Activated effector memory CD4-positive, alpha-beta T cell treated with anti-CD3 and anti-CD28 coated beads, Interleukin-2, amount 50 U/mL, for 16 hours (primary cell): ENCODE measurements around the gene FOXS1.
"Not testable (repeated sequence)": the region's sequence is repeated elsewhere in the genome, so short reads cannot be mapped to it uniquely, and the experiment has no call there.

Experiments
- DNase-seq: peaks from one replicate; pipeline ENCODE4 v3.0.0-alpha.2; 2020

FOXS1 gene

DNA sequence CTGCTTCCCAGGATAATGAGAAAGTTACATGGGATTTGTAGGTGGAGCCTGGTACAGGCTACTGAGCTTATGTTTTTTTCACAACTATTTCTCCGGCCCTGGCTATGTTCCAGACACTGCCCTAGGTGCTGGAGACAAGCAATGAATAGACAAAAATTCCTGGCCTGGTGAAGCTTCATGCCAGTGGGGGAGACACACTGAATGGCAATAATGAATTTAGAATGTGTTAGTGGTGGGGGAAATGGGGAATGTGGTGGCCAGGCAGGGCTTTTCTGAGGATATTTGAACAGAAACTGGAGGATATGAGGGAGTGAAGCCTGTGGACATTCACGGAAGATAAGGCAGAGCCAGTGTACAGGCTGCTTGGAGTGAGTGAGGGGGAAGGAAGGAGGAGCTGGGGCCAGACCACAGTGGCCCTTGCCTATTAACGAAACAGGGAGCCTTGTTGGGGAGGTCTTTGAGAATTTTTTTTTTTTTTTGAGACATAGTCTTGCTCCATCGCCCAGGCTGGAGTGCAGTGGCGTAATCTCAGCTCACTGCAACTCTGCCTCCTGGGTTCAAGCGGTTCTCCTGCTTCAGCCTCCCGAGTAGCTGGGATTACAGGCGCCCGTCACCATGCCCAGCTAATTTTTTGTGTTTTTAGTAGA lies 6.6 kb downstream of the FOXS1 start:
- DNase-seq = no peak

DNA sequence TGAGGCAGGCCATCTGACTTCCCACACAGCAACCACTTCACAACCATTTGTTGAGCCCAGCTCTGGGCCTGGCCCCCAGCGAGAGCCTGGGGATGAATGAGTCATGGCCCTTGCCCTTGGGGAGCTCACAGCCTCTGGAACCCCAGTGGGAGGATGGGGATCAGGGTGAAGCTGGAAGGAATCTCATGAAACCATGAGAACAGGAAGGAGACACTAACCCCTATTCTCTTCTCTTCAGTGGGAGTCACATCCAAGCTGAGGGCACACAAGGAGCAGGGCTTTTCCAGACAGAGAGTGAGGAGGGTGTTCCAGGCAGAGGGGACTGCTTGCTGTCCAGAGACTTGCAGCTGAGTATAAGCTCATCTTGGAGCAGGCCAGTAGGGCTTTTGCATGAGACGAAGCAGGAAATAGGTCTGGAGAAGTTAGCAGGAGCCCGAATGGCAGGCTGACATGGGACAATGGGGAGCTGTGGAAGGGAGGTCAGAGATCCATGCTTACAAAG lies 7.5 kb downstream of the FOXS1 start:
- no peak for DNase-seq

DNA sequence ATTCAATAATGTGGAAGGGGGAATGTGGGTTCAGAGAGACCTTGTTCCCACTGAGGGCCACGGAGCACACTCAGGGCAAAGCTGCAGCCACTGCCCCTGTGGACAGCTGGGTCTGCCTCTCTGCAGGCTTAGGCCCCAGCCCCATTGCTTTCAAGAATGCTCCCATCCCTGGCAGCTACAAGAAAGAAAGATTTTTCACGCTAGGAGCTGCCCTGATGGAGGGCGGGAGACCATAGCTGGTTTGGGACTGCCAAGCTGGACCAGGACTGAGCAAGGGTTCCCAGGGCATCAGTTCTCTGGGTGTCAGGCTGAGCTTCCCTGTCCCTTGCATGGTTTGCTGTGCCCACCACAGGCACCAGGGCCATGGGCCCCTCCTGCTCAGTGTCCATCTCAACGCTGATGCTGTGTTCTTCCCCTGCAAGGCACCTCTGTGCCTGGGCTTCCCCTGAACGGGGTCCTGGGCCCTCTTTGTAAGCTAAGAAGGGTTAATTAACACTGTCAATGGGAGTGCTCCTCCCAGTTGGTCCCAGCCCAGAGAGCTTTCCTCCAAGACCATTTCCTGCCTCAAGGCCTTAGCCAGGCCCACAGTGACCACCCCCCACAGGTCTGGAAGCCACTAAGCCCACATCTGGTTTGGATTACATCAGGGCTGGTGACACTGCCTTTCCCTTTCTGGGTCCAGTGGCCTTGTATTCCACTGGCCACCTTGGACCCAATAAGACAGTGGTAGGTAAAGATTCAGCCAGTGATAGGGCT lies 8.4 kb downstream of the FOXS1 start:
- no peak for DNase-seq

DNA sequence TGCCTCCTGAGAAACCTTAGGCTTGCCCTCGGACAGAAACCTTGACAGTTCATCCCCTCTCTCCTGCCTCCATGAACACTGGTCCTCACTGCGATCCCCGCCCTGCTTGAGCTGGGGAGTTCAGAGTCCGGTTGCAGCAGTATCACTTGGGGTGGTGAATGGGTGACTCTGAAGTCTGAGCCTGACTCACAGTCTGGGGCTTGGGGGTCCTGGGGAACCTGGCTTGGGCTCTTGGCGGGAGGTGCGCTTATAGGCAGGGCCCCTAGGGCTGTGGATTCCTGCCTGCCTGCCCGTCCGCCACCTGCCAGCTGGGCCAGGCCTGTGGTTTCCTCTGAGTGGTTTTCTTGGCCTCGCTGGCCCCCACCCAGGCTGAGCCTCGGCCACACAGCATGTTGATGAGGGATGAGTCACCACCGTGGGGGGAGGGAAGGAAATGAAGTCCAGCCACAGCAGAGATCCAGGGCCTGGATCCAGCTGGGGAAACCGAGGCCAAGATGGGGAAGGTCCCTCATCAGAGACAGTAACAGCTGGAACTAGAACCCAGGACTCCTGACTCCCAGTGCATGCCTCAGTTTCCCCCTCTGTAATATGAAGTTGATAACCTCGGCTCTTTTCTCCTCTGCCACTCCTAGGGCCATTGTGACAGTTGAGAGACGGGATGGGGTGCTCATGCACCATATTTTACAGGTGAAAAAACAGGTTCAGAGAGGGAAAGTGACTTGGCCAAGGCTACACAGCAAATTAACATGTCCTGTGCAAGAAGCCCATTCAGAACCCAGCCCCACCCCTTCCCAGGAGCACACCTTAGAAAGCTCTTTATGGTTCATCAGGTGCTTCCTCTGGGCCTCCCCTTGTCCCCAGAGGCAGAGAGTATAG lies 9.2 kb downstream of the FOXS1 start:
- no peak for DNase-seq

DNA sequence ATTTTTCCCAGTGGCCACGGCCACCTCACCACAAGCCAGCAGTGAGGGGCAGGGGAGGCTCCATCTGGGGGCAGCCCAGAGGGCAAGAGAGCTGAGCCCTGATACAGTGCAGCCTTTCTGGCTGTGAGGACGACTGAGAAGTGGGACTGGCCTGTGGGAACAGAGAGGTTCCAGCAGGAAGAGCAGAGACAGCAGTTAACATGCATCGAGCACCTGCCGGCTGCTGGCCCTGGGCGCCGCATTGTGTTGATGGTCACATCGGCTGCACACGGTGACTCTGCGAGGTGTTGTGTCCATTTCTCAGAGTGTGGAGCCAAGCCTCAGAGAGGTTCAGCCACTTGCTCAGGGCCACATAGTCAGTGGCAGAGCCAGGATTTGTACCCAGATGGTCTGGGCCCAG lies 9.8 kb downstream of the FOXS1 start:
- DNase-seq = no peak

DNA sequence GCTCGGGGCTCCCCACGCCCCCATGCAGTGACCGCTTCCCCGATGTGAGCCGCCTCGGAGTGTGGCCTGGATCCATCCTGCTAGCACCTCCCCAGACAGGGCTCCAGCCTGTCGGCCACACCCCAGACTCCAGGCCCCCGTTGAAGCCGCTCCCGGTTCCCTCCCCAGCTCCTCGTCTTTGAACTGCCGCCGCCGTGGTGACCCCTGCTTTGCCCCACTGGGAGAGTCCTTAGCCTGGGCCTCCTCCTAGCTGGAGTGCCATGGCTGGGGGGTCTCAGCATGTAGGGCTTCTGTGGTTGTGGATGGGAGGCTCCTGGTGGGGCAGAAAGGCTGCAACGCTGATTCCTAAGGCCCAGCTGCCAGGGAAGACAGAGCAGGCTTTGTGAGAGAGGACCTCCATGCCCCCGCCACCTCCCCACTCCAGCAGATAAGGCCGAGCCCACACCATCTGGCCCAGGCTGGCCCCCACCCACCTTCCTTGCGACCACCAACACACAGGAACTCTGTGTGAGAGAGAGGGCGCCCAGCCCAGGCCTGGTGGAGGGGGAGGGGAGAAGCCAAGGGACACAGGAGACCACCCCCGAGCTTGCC lies 11.4 kb downstream of the FOXS1 start:
- no peak for DNase-seq

DNA sequence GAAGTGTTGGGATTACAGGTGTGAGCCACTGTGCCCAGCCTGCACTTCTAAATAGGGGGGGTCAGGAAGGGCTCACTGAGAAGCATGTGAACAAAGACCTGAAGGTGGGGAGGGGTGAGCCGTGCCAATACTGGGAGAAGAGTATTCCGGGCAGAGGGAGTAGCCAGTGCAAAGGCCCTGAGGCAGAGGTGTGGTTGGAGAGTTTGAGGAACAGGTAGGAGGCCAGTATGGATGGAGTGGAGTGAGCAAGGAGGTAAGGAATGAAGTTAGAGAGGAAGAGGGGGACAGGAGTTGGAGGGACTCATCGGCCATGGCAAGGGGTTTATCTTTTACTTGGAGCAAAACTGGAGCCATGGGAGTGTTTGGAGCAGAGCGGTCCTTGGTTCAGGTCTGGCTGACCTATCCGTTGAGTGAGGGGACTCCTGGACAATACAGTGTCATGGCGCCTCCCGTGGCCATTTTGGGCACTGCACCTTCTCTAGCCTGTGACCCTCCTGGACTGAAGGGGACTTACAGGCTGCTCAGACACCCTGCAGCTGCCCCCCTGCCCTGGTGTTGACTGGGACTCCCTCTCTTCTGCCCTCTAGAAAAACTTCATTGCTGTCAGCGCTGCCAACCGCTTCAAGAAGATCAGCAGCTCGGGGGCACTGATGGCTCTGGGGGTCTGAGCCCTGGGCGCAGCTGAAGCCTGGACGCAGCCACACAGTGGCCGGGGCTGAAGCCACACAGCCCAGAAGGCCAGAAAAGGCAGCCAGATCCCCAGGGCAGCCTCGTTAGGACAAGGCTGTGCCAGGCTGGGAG lies 12.1 kb downstream of the FOXS1 start:
- DNase-seq = peak; percentile 88

DNA sequence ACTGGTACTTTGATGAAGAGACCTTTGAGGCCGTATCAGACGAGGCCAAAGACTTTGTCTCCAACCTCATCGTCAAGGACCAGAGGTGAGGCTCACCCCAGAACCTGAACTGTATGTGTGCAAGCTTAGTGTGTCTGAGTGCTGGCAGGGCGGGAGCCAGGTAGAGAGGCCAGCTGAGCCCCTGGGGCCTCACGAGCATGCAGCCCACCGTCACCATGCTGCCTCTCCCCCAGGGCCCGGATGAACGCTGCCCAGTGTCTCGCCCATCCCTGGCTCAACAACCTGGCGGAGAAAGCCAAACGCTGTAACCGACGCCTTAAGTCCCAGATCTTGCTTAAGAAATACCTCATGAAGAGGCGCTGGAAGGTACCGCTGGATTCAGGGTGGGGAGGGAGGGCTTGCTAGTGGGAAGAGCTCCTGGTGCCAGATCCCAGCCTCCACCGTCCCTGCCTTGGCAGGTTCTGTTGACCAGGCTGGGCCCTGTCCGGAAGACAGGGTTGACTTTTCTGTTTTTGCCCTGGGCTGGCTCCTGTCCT lies 13.6 kb downstream of the FOXS1 start:
- DNase-seq = no peak

DNA sequence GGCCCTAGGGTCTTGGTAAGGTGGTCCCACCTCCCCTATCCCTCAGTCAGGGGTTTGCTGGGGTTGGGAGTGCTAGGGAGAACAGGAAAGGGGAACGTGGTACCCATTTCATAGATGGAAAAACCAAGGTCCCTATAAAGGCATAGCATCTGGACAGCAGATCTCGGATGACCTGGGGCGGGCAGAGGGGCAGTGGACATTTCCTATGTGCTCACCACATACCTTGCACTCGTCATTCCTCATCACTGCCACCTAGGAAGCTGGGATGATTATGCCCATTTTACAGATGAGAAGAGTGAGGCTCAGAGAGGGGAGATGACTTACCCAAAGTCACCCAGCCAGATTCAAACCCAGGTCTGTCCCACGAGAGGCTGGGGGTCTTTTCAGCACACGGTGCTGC lies 14.2 kb downstream of the FOXS1 start:
- no peak for DNase-seq

DNA sequence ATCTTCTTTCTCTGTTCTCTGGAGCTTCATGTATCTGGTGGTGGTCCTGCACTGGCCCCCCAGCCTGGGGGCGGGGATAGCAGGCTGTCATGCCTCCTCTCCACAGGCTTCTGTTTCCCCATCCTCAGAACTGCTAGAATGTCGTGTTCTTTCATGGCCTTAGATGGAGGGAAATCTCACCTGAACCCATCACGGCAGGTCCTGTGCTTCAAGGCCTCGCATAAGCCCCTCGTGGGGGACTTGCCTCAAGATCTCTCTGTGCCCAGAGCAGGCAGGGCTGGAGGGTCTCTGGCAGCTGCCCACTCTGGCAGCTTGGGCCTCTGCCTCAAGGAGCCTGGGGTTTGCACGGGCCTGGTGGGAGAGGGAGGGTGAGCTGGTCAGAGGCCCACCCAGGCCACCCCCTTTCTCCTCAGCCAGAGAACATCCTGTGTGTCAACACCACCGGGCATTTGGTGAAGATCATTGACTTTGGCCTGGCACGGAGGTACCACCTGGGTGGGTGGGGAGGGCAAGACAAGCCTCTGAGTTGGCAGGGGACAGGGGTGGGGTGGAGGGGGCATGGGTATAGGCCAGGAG lies 14.9 kb downstream of the FOXS1 start:
- DNase-seq = no peak

DNA sequence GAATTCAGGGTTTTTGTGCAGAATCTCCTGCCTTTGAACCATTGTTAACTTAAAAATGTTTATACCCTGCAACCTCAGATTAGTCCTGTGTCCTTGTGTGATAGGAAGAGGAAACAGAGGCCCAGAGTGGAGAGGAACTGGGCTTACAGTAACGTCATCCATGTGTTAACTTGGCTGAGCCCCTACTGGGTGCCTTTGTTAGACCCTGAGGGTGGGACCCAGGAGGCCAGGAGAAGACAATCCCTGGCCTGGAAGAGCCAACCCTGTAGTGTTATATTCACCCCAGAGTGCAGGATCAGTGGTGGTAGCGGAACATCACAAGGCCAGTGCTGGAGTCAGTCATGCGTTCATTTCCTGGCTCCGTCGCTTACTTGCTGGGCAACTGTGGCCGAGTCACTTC lies 15.7 kb downstream of the FOXS1 start:
- no peak for DNase-seq

DNA sequence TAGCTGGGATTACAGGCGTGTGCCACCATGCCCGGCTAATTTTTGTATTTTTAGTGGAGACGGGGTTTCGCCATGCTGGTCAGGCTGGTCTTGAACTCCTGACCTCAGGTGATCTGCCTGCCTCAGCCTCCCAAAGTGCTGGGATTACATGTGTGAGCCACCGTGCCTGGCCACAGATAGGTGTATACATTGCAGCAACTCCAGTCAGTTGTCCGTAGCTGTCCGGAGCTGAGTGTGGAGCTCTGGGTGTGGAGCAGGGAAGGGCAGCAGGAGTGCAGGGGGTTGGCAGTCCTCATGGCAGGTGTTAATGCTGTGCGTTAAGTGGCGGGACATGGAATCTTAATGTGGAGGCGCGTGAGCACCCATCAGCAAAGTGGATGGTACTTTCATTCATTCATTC lies 17.4 kb downstream of the FOXS1 start:
- DNase-seq = not testable (repeated sequence)

DNA sequence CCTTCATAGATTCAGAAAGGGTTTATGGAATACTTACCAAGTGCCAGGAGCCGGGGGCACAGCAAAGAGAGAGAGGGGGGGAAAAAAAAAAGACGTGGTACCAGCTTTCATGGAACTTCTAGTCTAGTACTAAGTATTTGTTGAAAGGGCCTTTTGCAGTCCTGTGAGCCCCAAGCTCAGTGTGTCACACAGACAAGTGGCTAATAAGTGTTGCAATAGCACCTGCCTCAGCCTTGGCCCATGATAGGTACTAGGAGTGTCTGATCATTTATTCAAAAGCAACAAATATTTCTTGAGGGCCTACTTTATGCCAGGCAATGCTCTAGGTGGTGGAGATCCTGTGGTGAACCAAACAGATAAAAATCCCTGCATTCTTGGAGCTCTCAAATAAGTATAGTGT lies 18.3 kb downstream of the FOXS1 start:
- no peak for DNase-seq

DNA sequence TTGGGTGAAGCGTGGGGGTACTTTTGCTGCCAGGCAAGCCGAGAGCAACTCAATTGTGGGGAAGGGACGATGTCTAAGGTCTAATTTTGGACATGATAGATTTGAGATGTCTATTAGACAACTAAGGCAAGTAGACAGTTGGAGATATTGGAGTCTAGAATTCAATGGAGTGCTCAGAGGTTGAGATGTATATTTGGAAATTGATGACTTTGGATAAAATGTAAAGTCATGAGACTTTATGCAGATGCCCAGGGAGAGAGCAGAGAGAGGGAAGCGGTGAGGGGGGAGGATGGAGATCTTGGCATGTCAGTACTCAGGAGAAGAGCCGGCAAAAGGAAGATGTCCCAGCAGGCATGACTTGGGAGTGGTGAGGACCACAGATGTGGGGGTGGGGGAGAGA lies 19.3 kb downstream of the FOXS1 start:
- DNase-seq = no peak

DNA sequence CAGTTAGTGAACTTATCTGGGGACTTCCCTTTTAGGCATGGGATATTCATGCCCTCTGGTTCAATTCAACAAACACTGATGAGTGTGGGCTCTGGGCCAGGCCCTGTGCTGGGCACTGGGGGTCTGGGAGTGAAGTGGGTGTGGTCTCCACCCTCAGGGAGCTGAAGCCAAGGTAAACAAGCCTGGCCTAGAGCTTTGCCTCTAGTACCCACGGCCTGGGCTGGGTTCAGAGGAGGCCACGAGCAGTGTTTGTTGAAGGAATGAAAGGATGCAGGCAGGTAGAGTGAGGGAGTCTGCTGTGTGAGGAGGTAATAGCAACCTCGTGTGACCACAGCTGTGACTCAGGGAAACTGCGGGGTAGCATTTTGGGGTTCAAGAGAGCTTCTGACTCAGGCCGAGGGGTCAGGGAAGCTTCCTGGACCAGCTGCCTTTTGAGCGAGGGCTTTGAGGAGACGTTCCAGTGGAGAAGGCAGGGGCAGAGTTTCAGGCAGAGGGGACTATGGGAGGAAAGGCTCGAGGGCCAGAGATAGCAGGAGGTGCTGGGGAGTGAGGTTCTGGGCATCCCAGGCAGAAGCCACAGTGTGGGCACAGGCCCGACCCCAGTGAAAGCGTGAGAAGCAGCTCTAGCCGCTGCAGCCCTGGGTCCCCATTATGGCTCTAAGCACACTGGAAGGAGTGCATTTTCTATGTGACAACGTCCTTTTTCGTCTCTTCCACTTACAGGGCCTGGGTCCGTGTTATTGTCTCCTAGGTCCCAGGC lies 20.7 kb downstream of the FOXS1 start:
- no peak for DNase-seq

DNA sequence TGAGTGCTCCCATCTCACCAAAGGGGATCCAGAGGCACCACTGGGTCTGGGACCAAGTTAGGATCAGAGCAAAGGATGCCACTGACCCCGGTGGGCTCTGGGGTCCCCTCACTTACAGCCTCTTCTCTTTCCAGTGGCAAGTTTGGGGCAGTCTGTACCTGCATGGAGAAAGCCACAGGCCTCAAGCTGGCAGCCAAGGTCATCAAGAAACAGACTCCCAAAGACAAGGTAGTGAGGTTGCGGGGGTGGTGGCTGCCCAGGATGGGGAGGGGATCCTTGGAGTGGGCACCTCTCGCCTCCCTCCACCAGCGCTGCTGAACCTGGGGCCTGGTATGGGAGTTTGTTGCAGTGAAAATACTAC lies 21.3 kb downstream of the FOXS1 start:
- no peak for DNase-seq

DNA sequence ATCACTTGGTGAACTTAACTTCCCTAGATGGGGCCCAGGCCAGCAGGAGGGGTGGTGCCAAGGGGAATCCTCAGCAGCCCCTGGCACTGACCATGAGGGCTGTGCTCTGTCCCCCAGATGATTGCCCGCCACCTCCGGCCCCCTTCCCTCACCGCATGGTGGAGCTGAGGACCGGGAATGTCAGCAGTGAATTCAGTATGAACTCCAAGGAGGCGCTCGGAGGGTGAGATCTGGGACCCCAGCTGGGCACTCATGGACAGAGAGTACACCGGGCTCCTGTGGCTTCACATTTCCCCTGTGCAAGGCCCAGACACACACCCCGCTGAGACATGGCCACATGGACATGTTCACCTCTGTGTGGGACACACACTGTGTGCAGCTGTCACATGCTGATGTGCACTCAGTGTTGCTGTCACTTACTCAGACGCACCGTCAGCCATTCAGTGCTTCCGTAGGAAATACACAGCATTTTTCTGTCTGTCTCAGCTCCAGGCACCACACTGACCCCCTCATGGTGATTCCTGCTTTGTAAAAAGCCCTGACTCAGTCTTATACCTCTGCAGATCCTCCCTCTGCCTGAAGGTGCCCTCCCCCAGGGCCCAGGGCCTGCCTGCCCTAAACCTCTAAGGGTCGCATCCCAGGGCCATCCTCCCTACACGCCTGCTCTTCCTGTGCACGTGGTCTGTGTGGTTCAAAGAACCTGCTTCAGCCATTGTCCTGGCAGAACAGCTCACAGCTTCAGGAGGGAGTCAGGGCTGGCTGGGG lies 21.9 kb downstream of the FOXS1 start:
- DNase-seq = peak; percentile 55

DNA sequence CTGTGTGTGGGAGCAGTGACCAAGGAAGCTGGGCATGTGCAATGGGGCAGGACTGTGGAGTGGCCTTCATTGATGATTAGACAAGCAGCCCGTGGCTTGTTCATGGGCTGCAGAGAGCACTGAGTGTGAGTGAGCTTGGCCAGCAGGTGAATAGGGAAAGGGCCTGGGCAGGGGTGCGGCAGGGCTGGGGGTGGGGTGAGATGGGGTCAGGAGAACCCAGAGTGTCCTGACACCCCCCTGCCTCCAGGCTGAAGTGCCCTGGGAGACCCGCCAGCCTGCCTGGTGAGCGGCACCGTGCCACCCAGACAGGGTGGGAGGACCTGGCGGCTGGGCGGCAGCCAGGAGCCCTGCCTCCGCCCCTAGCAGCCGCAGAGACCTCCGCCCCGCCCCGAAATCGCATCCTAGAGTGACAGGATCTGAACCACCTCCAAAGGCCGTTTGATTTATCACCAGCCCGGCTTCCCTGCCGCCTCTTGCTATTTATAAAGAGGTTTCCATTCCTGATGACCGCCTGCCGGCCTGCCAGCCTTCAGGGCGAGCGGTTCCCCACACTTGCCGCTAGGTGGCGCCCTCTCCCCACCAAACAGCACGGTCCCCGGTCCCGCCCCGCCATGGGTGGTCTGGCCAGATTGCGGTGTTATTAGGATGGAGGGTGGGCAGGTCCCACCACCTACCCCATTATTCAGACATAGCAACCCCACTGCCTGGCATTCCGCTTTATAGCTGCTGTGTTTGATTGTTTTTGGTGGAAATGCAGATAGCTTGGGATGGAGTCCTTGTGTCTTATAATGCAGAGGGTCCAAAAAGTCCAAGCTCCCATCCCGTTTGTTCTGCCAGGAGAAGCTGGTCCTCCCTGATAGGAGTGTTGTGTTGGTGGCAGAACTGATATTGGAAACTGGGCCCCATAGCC lies 22.7 kb downstream of the FOXS1 start:
- DNase-seq = peak; percentile 93

DNA sequence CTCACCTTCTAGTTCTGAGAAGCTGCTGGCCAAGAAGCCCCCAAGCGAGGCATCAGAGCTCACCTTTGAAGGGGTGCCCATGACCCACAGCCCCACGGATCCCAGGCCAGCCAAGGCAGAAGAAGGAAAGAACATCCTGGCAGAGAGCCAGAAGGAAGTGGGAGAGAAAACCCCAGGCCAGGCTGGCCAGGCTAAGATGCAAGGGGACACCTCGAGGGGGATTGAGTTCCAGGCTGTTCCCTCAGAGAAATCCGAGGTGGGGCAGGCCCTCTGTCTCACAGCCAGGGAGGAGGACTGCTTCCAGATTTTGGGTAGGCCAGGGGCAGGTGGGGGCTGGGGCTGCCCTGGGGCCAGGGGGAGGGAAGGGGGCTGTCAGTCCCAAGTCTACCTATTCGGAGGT lies 24.0 kb downstream of the FOXS1 start:
- peak; percentile 49 for DNase-seq
